ENCODE measurements around the gene FUT8.
"Not testable (repeated sequence)": the region's sequence is repeated elsewhere in the genome, so short reads cannot be mapped to it uniquely, and the experiment has no call there.

Gene FUT8

DNA sequence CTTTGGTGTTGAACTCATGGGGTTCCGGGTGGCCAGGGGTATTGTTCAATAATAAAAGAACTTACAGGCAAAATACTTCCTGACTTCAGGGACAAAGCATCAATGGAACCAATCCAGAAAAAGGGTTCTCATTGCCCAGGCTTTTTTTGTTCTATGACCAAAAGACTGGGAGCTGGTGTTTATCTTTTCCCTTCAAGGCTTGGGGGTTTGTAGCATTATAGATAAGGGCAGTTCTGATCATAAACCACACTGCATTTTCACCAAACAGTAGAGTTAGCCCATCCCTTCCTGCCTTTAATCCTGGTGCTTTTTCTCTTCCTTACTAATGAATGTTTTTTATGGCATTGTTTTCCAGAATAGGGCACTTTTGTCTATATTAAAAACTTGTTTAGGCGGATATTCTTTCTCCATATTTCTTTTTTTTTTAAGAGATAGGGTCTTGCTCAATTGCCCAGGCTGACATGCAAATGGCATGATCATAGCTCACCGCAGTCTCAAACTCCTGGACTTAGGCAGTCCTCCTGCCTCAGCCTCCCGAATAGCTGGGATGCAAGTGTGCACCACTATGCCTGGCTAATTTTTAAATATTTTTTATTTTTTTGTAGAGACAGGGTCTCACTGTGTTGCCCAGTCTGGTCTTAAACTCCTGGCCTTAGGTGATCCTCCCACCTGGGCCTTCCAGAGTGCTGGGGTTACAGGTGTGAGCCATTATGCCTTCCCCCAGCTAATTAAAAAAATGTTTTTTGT, 9.7 kb downstream of the FUT8 start:
- no peak for DNase-seq (ENCODE audit: low spot score)
- H3K27me3 ChIP-seq (ENCODE audit: insufficient read depth, poor library complexity, severe bottlenecking), result no peaks in the 10 kb centered on the region
- no peak for ATAC-seq (ENCODE audit: low read depth)
- TF ChIP-seq, protein P1, sequence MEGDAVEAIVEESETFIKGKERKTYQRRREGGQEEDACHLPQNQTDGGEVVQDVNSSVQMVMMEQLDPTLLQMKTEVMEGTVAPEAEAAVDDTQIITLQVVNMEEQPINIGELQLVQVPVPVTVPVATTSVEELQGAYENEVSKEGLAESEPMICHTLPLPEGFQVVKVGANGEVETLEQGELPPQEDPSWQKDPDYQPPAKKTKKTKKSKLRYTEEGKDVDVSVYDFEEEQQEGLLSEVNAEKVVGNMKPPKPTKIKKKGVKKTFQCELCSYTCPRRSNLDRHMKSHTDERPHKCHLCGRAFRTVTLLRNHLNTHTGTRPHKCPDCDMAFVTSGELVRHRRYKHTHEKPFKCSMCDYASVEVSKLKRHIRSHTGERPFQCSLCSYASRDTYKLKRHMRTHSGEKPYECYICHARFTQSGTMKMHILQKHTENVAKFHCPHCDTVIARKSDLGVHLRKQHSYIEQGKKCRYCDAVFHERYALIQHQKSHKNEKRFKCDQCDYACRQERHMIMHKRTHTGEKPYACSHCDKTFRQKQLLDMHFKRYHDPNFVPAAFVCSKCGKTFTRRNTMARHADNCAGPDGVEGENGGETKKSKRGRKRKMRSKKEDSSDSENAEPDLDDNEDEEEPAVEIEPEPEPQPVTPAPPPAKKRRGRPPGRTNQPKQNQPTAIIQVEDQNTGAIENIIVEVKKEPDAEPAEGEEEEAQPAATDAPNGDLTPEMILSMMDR (IDR thresholded peaks at IDR 0.05; ENCODE audit: poor library complexity, severe bottlenecking), result no peak
- no peak overlapping the region for H3K4me3 ChIP-seq (ENCODE audit: severe bottlenecking)
- H3K9me3 ChIP-seq (ENCODE audit: severe bottlenecking), result no peaks in the 10 kb centered on the region
- H3K36me3 ChIP-seq (ENCODE audit: low read depth), result no peaks in the 10 kb centered on the region
- peaks cover 3% of the 10 kb centered on the region for H3K4me1 ChIP-seq (ENCODE audit: insufficient read depth, poor library complexity, severe bottlenecking)
- no peak overlapping the region for H3K27ac ChIP-seq (ENCODE audit: poor library complexity, severe bottlenecking)

DNA sequence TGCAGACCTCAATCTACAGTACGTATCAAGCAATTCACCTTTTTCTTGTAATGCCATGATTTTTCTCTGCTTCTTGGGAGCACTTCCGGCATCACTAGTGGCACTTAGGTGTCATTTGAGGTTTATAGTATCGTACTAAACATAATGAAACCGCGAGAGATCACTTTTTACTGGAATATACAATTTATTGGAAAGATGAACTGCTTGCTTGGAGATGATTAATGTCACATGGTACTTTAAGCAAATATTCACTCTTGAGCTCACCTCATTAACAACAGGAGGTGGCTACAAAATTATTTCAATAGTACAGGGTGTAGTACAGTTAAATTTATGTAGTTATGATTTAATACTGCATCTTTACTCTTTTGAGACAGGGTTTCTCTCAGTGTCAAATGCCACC, 11.5 kb downstream of the FUT8 start:
- no peaks in the 10 kb centered on the region for H3K27me3 ChIP-seq (ENCODE audit: insufficient read depth, poor library complexity, severe bottlenecking)
- no peak overlapping the region for H3K4me3 ChIP-seq (ENCODE audit: severe bottlenecking)
- no peaks in the 10 kb centered on the region for H3K36me3 ChIP-seq (ENCODE audit: low read depth)
- H3K27ac ChIP-seq (ENCODE audit: poor library complexity, severe bottlenecking), result no peak overlapping the region
- H3K4me1 ChIP-seq (ENCODE audit: insufficient read depth, poor library complexity, severe bottlenecking), result peaks cover 3% of the 10 kb centered on the region
- DNase-seq (ENCODE audit: low spot score) (no peak), ATAC-seq (ENCODE audit: low read depth) (no peak)
- TF ChIP-seq, protein P1 (IDR thresholded peaks at IDR 0.05; ENCODE audit: poor library complexity, severe bottlenecking), result no peak
- no peaks in the 10 kb centered on the region for H3K9me3 ChIP-seq (ENCODE audit: severe bottlenecking)

DNA sequence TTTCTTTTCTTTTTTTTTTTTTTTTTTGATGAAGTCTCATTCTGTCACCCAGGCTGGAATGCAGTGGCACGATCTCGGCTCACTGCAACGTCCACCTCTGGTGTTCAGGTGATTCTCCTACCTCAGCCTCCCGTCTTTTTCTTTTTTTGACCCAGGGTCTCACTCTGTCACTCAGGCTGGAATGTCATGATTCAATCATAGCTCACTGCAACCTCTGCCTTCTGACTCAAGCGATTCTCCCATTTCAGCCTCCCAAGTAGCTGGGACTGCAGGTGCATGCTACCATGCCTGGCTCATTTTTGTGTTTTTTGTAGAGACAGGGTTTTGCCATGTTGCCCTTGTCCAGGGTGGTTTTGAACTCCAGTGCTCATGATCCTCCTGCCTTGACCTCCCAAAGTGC, 12.0 kb downstream of the FUT8 start:
- H3K27me3 ChIP-seq (ENCODE audit: insufficient read depth, poor library complexity, severe bottlenecking), result no peaks in the 10 kb centered on the region
- H3K9me3 ChIP-seq (ENCODE audit: severe bottlenecking), result no peaks in the 10 kb centered on the region
- ATAC-seq (ENCODE audit: low read depth), result no peak
- H3K27ac ChIP-seq (ENCODE audit: poor library complexity, severe bottlenecking), result no peak overlapping the region
- TF ChIP-seq, protein P1 (IDR thresholded peaks at IDR 0.05; ENCODE audit: poor library complexity, severe bottlenecking), result no peak
- H3K4me1 ChIP-seq (ENCODE audit: insufficient read depth, poor library complexity, severe bottlenecking), result peaks cover 3% of the 10 kb centered on the region
- H3K4me3 ChIP-seq (ENCODE audit: severe bottlenecking), result no peak overlapping the region
- H3K36me3 ChIP-seq (ENCODE audit: low read depth), result no peaks in the 10 kb centered on the region
- DNase-seq (ENCODE audit: low spot score), result no peak

DNA sequence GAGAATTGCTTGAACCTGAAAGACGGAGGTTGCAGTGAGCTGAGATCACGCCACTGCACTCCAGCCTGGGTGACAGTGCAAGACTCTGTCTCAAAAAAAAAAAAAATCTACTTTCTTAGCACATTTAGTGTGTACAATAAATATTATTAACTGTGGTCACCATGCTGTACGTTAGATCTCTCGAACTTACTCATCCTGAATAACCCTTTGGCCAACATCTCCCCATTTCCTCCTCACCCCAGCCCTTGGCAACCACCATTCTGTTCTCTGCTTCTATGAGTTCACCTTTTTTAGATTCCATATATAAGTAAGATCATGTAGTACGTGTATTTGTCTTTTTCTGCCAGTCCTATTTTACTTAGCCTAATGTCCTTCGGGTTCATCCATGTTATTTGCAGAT, 13.4 kb downstream of the FUT8 start:
- TF ChIP-seq, protein P1 (IDR thresholded peaks at IDR 0.05; ENCODE audit: poor library complexity, severe bottlenecking), result no peak
- ATAC-seq (ENCODE audit: low read depth) (no peak), DNase-seq (ENCODE audit: low spot score) (no peak)
- H3K27me3 ChIP-seq (ENCODE audit: insufficient read depth, poor library complexity, severe bottlenecking), result no peaks in the 10 kb centered on the region
- H3K27ac ChIP-seq (ENCODE audit: poor library complexity, severe bottlenecking), result no peak overlapping the region
- H3K4me1 ChIP-seq (ENCODE audit: insufficient read depth, poor library complexity, severe bottlenecking), result peaks cover 3% of the 10 kb centered on the region
- no peaks in the 10 kb centered on the region for H3K9me3 ChIP-seq (ENCODE audit: severe bottlenecking)
- H3K4me3 ChIP-seq (ENCODE audit: severe bottlenecking), result no peak overlapping the region
- no peaks in the 10 kb centered on the region for H3K36me3 ChIP-seq (ENCODE audit: low read depth)

GRCh38 chr14:65426902-65427301, 14.4 kb downstream of the FUT8 start:
- H3K36me3 ChIP-seq (ENCODE audit: low read depth); H3K27me3 ChIP-seq (ENCODE audit: insufficient read depth, poor library complexity, severe bottlenecking); H3K27ac ChIP-seq (ENCODE audit: poor library complexity, severe bottlenecking); H3K4me3 ChIP-seq (ENCODE audit: severe bottlenecking); H3K4me1 ChIP-seq (ENCODE audit: insufficient read depth, poor library complexity, severe bottlenecking); DNase-seq (ENCODE audit: low spot score); H3K9me3 ChIP-seq (ENCODE audit: severe bottlenecking); ATAC-seq (ENCODE audit: low read depth): not testable (repeated sequence)

Data from RWPE2 (cell line).